ENCODE measurements around the gene DHODH. TPM values are rescaled to one million over a fixed set of nuclear protein-coding genes. Genes with fewer than 3 reads are reported as not detected.
A peak's percentile ranks its signal among the peaks of the same experiment; 100 is the strongest.

DHODH gene
- total and polyA plus RNA-seq, 2 of the 8 experiments (the other 6 are each of a cell fraction or from before 2014, with no cell fraction given) = 9.1 to 19.4 TPM

DNA sequence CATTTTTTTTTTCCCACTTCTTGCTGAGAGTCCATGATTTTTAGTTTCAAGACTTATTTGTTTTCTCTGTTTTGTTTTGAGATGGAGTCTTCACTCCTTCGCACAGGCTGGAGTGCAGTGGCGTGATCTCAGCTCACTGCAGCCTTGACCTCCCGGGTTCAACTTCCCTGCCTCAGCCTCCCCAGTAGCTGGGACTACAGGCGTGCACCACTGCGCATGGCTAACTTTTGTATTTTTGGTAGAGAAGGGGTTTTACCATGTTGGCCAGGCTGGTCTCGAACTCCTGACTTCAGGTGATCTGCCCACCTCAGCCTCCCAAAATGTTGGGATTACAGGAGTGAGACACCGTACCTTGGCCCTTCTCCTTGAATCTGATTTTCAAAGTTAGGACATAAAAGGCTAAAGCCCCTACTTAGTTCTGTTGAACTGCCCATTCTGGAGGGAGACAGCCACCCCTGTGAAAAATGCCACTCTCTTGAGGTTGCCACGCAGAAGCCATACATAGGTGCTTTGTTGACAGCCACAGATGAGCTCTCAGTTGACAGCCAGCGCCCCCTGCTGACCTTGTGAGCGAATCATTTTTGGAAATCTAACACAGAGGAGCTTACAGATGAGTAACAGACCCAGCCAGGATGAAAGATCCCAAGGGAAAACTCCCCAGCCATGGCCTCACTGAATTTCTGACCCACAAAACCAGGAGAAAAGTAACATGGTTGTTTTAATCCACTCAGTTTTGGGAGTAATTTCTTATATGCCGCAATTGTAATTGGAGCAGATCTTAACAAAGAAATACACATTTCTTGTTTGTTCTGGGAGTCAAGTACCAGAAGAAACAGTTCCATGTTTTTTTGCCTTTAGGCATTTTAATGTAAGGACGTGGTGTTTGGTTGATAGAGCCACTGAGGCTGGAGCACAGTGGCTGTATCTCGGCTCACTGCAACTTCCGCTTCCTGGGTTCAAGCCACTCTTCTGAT is 47.2 kb upstream of the DHODH start:
- no peak overlapping the region for H3K9ac ChIP-seq (replicated peaks in 1 of 4; ENCODE audit: extremely low read depth in 1 of 4, low read depth in 3 of 4, low read length in 3 of 4)
- no peak overlapping the region for H3K4me3 ChIP-seq (ENCODE audit: extremely low read depth in 1 of 4, insufficient read depth in 2 of 4, low read depth in 3 of 4, low read length in 4 of 4)
- H2AK5ac ChIP-seq (ENCODE audit: low read depth, low read length) = no peak overlapping the region
- H3K56ac ChIP-seq (replicated peaks; ENCODE audit: insufficient read length, low read depth, low read length) = no peak overlapping the region
- peak; percentile 88 for FAIRE-seq
- H2BK12ac ChIP-seq (ENCODE audit: low read depth, low read length) = no peak overlapping the region
- H3K79me2 ChIP-seq (ENCODE audit: control insufficient read depth in 1 of 2, insufficient read depth in 2 of 2, low read length in 2 of 2) = no peaks in the 10 kb centered on the region
- no peaks in the 10 kb centered on the region for H3K4me1 ChIP-seq (replicated peaks in 1 of 4; ENCODE audit: control insufficient read depth in 3 of 4, insufficient read depth in 4 of 4, low read length in 3 of 4)
- ChIA-PET POLR2A (ENCODE audit: partially characterized antibody) (interaction anchor here (1.0 to 1.5 kb wide), 4 partner anchors 27 to 78 kb away, joined by 3 read pairs; partner anchors contain the start of gene ZNF821), CTCF (ENCODE audit: partially characterized antibody) (interaction anchor here (0.5 to 4.2 kb wide), 30 partner anchors 9 to 1150 kb away, joined by 3 to 33 read pairs (median 6); partner anchors contain the start of gene PKD1L3)
- H3K4me2 ChIP-seq (ENCODE audit: insufficient read depth in 1 of 2, low read depth in 2 of 2, low read length in 2 of 2) = no peak overlapping the region
- TF ChIP-seq, protein P1, sequence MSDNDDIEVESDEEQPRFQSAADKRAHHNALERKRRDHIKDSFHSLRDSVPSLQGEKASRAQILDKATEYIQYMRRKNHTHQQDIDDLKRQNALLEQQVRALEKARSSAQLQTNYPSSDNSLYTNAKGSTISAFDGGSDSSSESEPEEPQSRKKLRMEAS (IDR thresholded peaks at IDR 0.05) = peak; percentile 35; the same call in 1 of the 2 replicates
- TF ChIP-seq TEAD4 (IDR thresholded peaks at IDR 0.05; ENCODE audit: low read depth, low read length) (no peak), RAD21 (IDR thresholded peaks at IDR 0.05 in 1 of 2, conservative IDR thresholded peaks at IDR 0.05 in 1 of 2; ENCODE audit: low read depth in 2 of 2, low read length in 2 of 2) (peak; percentile 87 to 91), KDM5A (IDR thresholded peaks at IDR 0.05; ENCODE audit: low read length) (no peak), GTF2F1 (IDR thresholded peaks at IDR 0.05; ENCODE audit: borderline replicate concordance, low read depth, low read length) (no peak), CREB1 (IDR thresholded peaks at IDR 0.05) (no peak)
- TF ChIP-seq, protein P2, sequence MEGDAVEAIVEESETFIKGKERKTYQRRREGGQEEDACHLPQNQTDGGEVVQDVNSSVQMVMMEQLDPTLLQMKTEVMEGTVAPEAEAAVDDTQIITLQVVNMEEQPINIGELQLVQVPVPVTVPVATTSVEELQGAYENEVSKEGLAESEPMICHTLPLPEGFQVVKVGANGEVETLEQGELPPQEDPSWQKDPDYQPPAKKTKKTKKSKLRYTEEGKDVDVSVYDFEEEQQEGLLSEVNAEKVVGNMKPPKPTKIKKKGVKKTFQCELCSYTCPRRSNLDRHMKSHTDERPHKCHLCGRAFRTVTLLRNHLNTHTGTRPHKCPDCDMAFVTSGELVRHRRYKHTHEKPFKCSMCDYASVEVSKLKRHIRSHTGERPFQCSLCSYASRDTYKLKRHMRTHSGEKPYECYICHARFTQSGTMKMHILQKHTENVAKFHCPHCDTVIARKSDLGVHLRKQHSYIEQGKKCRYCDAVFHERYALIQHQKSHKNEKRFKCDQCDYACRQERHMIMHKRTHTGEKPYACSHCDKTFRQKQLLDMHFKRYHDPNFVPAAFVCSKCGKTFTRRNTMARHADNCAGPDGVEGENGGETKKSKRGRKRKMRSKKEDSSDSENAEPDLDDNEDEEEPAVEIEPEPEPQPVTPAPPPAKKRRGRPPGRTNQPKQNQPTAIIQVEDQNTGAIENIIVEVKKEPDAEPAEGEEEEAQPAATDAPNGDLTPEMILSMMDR (IDR thresholded peaks at IDR 0.05; ENCODE audit: control extremely low read depth in 1 of 3, insufficient read depth in 1 of 3, low read depth in 1 of 3, low read length in 3 of 3) = peak; percentile 75 to 84 (median 80)
- no peaks in the 10 kb centered on the region for H4K20me1 ChIP-seq (replicated peaks in 1 of 2; ENCODE audit: control insufficient read depth in 1 of 2, insufficient read depth in 2 of 2, low read length in 2 of 2)
- no peak overlapping the region for H3K18ac ChIP-seq (ENCODE audit: extremely low read depth, low read length)
- no peak overlapping the region for H3K4ac ChIP-seq (replicated peaks; ENCODE audit: insufficient read length, low read depth, low read length)
- DNase-seq (ENCODE audit: low read depth in 1 of 2, low spot score in 2 of 2) = peak; percentile 69 to 88
- no peaks in the 10 kb centered on the region for H3K23me2 ChIP-seq (ENCODE audit: low read depth, low read length)
- no peak overlapping the region for H3K23ac ChIP-seq (ENCODE audit: insufficient read length)
- H3K36me3 ChIP-seq (ENCODE audit: control insufficient read depth in 2 of 4, insufficient read depth in 4 of 4, low read length in 3 of 4) = no peaks in the 10 kb centered on the region
- H3K27ac ChIP-seq (ENCODE audit: low read depth, low read length) = no peak overlapping the region
- no peak overlapping the region for H4K8ac ChIP-seq (ENCODE audit: extremely low read depth, insufficient read depth, low read length)
- no peaks in the 10 kb centered on the region for H3K27me3 ChIP-seq (replicated peaks in 1 of 4; ENCODE audit: control insufficient read depth in 3 of 4, extremely low read depth in 1 of 4, insufficient read depth in 3 of 4, low read length in 3 of 4)
- no peak overlapping the region for H2BK120ac ChIP-seq (replicated peaks; ENCODE audit: low read depth, low read length)
- H2BK5ac ChIP-seq (ENCODE audit: low read depth, low read length) = no peak overlapping the region
- H3K9me3 ChIP-seq (ENCODE audit: insufficient read depth in 2 of 2, low read depth in 1 of 2, low read length in 1 of 2) = no peaks in the 10 kb centered on the region
- H2BK15ac ChIP-seq (ENCODE audit: low read length) = no peak overlapping the region
- H2AFZ ChIP-seq (ENCODE audit: low read length) = no peak overlapping the region
- no peak overlapping the region for H4K91ac ChIP-seq (replicated peaks; ENCODE audit: insufficient read length, low read length)
- no peak overlapping the region for H3K14ac ChIP-seq (ENCODE audit: insufficient read length)
- H2BK20ac ChIP-seq (ENCODE audit: low read length) = no peak overlapping the region
- 59% methylated on average over 13 of the region's 14 CpGs; no CpG with 5 or more reads in 1 of the 2 experiments for WGBS, 2 experiments (ENCODE audit: extremely low coverage in 1 of 2, insufficient coverage in 1 of 2, insufficient read length in 1 of 2, insufficient replicate concordance in 2 of 2, low coverage in 1 of 2, low lambda C conversion rate in 2 of 2, missing lambda C conversion rate in 1 of 2)
- no peak overlapping the region for H4K5ac ChIP-seq (ENCODE audit: insufficient read length, low read depth, low read length)
- no peaks in the 10 kb centered on the region for H3K79me1 ChIP-seq (ENCODE audit: low read depth, low read length)
